Loucy (cell line): ENCODE results near the gene PDIA6.

Source experiments
- H2AFZ ChIP-seq: fragments of 200-600 bp; sonication (generic); 2 replicates; pipeline ENCODE4 v1.6.0; 2016; ENCODE audit warnings: antibody characterized with exemption, mild to moderate bottlenecking, low read length, moderate library complexity
- H3F3A ChIP-seq: fragments of 200-600 bp; 2 replicates; pipeline ENCODE4 v1.6.0; 2016; ENCODE audit warnings: antibody characterized with exemption, low read depth, mild to moderate bottlenecking
- H3K27me3 ChIP-seq: fragments of 200-600 bp; sonication (generic); 2 replicates; pipeline ENCODE4 v1.6.1; 2014; ENCODE audit warnings: low read length, mild to moderate bottlenecking; ENCODE audit not compliant: insufficient read depth, poor library complexity, severe bottlenecking
- H3K36me3 ChIP-seq: fragments of 200-600 bp; sonication (generic); 2 replicates; pipeline ENCODE4 v1.6.1; 2016; ENCODE audit warnings: low read length; ENCODE audit not compliant: insufficient read depth
- H3K4me1 ChIP-seq: fragments of 200-600 bp; sonication (generic); 2 replicates; pipeline ENCODE4 v1.5.1; 2014; ENCODE audit warnings: low read length, mild to moderate bottlenecking; ENCODE audit not compliant: insufficient read depth, poor library complexity, severe bottlenecking
- H3K4me2 ChIP-seq: fragments of 200-600 bp; sonication (generic); 2 replicates; pipeline ENCODE4 v1.6.0; 2014; ENCODE audit warnings: antibody characterized with exemption, low read length, low read depth, mild to moderate bottlenecking; ENCODE audit not compliant: poor library complexity, severe bottlenecking
- H3K4me3 ChIP-seq: fragments of 200-600 bp; sonication (generic); 2 replicates; pipeline ENCODE4 v1.5.1; 2014; ENCODE audit warnings: low read length, mild to moderate bottlenecking, mixed read lengths; ENCODE audit not compliant: poor library complexity, severe bottlenecking
- H3K79me2 ChIP-seq: fragments of 200-600 bp; sonication (generic); 2 replicates; pipeline ENCODE4 v1.6.1; 2014; ENCODE audit warnings: low read length; ENCODE audit not compliant: insufficient read depth
- H3K9ac ChIP-seq: fragments of 200-600 bp; sonication (generic); 2 replicates; pipeline ENCODE4 v1.6.0; 2014; ENCODE audit warnings: mild to moderate bottlenecking, low read depth, low read length, moderate library complexity; ENCODE audit not compliant: poor library complexity, severe bottlenecking
- H3K9me2 ChIP-seq: fragments of 200-600 bp; sonication (generic); replicated peaks from 2 replicates; pipeline ENCODE4 v1.6.1; 2016; ENCODE audit warnings: low read depth, low read length, mixed read lengths
- H3K9me3 ChIP-seq: fragments of 200-600 bp; sonication (generic); 2 replicates; pipeline ENCODE4 v1.6.1; 2014; ENCODE audit warnings: mild to moderate bottlenecking, antibody characterized with exemption, low read length, low read depth; ENCODE audit not compliant: insufficient read depth
- H4K20me1 ChIP-seq: fragments of 200-600 bp; sonication (generic); 2 replicates; pipeline ENCODE4 v1.6.0; 2014; ENCODE audit warnings: antibody characterized with exemption, low read length, mild to moderate bottlenecking; ENCODE audit not compliant: insufficient read depth, poor library complexity, severe bottlenecking
- CTCF ChIP-seq: fragments of 200-600 bp; sonication (generic); conservative IDR thresholded peaks from 2 replicates; pipeline ENCODE4 v1.5.1; 2014; ENCODE audit warnings: mild to moderate bottlenecking, antibody characterized with exemption, low read length
- EZH2phosphoT487 ChIP-seq: fragments of 200-600 bp; IDR thresholded peaks from 2 replicates; pipeline ENCODE4 v1.6.1; 2018; ENCODE audit warnings: antibody characterized with exemption, mild to moderate bottlenecking, moderate library complexity, borderline replicate concordance

PDIA6 gene

DNA sequence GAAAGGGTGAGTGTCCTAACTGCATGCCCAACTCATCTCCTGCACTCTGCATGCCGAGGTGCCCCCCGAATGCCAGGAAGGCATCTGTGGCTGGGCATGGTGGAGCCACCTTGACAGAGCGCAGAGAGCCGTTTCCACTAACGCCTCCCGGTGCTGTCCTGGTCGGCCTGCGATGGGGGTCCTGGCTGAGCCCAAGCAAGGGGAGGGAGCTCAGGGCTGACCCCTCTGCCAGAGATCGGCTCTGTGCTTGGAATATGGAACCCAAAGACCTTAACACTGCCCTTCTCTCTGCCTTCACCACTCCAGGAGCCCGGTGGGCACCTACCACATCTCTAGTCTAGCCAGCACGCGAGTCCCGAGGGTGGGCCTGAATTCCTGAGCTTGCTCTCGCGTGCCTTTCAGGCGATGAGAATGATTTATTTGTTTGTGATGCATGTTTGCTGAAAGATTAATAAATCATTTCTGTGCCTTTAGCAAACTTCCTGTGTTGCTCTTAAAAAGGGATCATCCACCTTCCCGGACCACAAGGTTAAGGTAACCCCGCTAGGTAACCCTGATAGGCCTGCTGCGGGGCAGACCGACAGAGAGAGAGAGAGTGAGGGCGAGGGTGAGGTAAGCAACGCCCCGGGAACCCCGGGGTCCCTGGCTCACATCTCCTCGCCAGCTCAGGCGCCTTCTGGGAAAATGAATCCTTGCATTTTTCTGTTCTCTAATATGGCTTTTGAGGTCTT lies 35.3 kb downstream of the PDIA6 start:
- Histone ChIP-seq H3K4me3 (no peak overlapping the region), H3K4me1 (no peaks in the 10 kb centered on the region), H3K79me2 (no peaks in the 10 kb centered on the region), H3K36me3 (peaks cover 43% of the 10 kb centered on the region; the same call in 1 of the 2 replicates), H3K9ac (no peak overlapping the region), H3K9me3 (no peaks in the 10 kb centered on the region), H2AFZ (no peak overlapping the region), H3K9me2 (no peaks in the 10 kb centered on the region), H3K4me2 (no peak overlapping the region), H4K20me1 (no peaks in the 10 kb centered on the region), H3F3A (no peaks in the 10 kb centered on the region), H3K27me3 (no peaks in the 10 kb centered on the region)
- TF ChIP-seq CTCF (no peak), EZH2phosphoT487 (no peak)

DNA sequence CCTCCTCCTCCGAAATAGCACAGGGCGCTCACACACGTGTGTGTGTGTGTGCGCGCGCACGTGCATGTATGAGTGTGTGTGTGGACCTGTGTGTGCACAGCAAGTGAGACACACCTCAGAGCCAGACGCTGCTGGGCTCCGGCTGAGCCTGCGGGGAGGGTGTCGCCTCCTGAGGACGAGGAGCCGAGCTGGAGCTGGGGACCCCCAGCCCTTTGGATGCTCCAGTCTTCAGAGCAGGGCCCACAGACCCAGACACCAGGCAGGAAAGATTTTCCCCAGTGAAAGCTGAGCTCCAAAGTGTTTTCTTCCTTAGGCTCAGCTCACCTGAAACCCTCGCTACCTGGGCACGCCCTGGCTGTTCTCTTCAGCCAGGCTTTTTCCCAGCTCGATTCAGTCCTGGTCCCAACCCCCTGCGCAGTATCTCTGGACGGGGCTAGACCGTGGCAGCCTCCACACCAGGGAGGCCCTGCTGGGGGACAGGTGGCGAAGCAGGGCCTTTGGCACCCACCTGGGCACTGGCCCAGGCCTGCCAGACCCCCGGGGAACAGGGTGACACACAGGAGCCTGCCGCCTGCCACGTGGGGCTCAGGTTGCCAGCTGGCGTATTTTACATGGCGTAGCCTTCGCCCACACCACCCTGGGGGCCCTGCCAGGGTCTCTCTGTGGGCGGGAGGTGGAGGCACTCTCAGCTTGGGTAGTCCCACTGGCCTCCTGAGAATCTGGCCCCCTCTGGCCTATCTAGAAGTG lies 36.2 kb downstream of the PDIA6 start:
- Histone ChIP-seq H3K4me1 (no peaks in the 10 kb centered on the region), H3K4me3 (no peak overlapping the region), H3K9me2 (no peaks in the 10 kb centered on the region), H3K27me3 (no peaks in the 10 kb centered on the region), H3K36me3 (peaks cover 34% of the 10 kb centered on the region; the same call in 1 of the 2 replicates), H3F3A (no peaks in the 10 kb centered on the region), H3K79me2 (no peaks in the 10 kb centered on the region), H4K20me1 (no peaks in the 10 kb centered on the region), H3K9me3 (no peaks in the 10 kb centered on the region), H2AFZ (no peak overlapping the region), H3K4me2 (no peak overlapping the region), H3K9ac (no peak overlapping the region)
- TF ChIP-seq EZH2phosphoT487 (no peak), CTCF (no peak)

DNA sequence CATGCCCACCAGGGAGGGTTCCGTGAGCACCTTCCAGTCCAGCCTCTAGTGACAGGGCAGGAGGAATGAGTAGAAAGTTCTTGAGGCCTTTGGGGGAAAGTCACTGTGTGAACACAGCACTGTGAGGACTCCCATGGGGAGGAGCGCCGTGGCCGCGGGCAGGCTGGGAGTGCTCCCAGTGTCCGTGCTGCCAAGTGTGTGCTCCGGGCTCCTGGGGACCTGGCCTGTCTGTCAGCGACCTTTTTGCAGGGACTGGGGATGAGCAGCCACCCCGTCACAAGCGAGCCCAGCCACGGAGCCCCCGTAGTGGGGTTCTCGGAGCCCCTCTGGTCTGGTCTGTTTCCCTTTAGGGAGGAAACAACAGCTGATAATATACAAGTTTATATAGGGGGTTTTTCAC lies 36.8 kb downstream of the PDIA6 start:
- no peaks in the 10 kb centered on the region for H4K20me1 ChIP-seq
- no peaks in the 10 kb centered on the region for H3F3A ChIP-seq
- no peak overlapping the region for H3K4me3 ChIP-seq
- no peaks in the 10 kb centered on the region for H3K27me3 ChIP-seq
- H3K4me2 ChIP-seq: no peak overlapping the region
- no peaks in the 10 kb centered on the region for H3K4me1 ChIP-seq
- H3K36me3 ChIP-seq: peaks cover 29% of the 10 kb centered on the region; the same call in 1 of the 2 replicates
- TF ChIP-seq CTCF (no peak), EZH2phosphoT487 (no peak)
- no peak overlapping the region for H2AFZ ChIP-seq
- H3K79me2 ChIP-seq: no peaks in the 10 kb centered on the region
- no peaks in the 10 kb centered on the region for H3K9me2 ChIP-seq
- no peaks in the 10 kb centered on the region for H3K9me3 ChIP-seq
- H3K9ac ChIP-seq: no peak overlapping the region
